Eye (tissue), 1 donor: ENCODE measurements around the gene INHBE.
"Not testable (repeated sequence)": the region's sequence is repeated elsewhere in the genome, so short reads cannot be mapped to it uniquely, and the experiment has no call there.

Source experiments
- DNase-seq: peaks from one replicate; pipeline ENCODE4 v3.0.0-alpha.2; 2015

Gene INHBE

DNA sequence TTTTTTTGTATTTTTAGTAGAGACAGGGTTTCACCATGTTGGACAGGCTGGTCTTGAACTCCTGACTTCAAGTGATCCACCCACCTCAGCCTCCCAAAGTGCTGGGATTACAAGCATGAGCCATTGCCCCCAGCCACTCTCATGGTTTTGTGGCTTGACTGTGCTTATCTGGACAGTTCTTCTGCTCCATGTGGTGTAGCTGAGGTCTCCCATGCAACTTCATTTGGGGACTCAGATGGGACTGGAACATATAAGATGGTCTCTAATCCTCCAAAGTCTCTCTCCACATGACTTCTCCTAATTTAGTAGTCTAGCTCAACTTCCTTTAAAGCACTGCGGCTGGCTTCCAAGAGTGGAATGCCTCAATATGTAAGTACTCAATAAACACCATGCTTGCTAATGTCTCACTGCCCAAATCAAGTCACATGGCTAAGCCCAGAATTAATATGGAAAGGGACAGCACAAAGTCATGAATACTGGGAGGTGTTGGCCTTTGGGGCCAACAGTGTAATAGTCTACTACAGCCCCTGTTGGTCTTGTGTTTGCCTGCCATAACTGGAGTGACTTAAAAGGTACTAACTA is 13.2 kb upstream of the INHBE start:
- no peak for DNase-seq

GRCh38 chr12:57444337-57444736 is 10.8 kb upstream of the INHBE start:
- not testable (repeated sequence) for DNase-seq

GRCh38 chr12:57444744-57445143 is 10.4 kb upstream of the INHBE start:
- DNase-seq = no peak

GRCh38 chr12:57446292-57446960 is 8.7 kb upstream of the INHBE start:
- no peak for DNase-seq

DNA sequence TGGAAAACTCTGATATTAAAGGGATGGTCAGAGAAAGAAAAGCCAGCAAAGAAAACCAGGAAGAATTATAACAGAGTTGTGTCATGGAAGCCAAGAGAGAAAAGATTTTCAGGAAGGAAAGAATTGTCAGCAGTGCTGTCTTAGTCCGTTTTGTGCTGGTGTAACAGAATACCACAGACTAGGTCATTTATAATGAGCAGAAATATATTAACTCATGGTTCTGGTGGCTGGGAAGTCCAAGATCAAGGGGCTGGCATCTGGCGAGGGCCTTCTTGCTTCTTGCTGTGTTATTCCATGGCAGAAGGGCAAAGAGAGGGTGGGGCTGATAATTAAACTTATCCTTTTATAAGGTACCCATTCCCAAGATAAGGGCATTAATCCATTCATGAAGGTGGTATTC is 6.4 kb upstream of the INHBE start:
- no peak for DNase-seq

- no peak for DNase-seq
Measured at GRCh38 chr12:57449375-57449774, 5.7 kb upstream of the INHBE start.

GRCh38 chr12:57450057-57450456 is 5.0 kb upstream of the INHBE start:
- no peak for DNase-seq

- no peak for DNase-seq
Measured at GRCh38 chr12:57451233-57451778, 3.8 kb upstream of the INHBE start.

DNA sequence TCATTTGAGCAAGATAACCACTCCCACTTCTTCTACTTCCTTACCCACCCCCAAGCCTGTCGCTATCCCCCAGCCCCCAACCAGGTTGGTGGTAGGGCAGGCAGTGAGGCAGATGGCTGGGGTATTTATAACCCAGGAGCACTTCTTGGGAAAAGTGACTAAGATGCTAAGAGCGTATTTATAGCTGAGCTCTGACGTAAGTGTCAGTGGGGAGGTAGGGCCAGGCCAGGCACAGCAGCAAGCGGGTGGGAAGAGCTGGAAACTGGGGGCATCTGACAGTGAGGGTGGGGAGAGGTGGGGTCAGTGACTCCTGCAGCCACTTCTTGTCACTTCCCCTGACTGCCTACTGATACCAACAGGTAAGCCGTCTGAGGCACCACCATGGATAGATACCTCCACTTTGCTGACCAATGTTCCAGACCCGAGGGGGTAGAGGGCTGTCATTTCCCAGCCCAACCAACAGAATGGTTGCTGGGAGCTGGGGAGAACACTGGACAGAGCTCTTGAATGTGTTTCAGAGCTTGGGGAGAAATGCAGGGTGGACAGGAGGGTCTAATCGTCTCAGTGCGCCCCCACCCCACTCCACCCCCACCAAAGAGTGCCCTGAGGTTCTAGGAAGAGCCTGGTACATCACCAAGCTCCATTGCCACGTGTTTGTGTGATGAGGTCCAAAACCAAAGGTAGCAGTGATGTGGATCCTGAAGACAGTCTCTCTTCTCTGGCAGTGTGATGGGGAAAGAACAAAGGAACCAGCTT is 2.7 kb upstream of the INHBE start:
- DNase-seq = peak; percentile 30

GRCh38 chr12:57452937-57453509 is 2.1 kb upstream of the INHBE start:
- peak; percentile 92 for DNase-seq

- DNase-seq = no peak
Measured at GRCh38 chr12:57454213-57454565, 918 bp upstream of the INHBE start.

- DNase-seq = peak; percentile 11
Measured at GRCh38 chr12:57455374-57456144, 452 bp downstream of the INHBE start.

DNA sequence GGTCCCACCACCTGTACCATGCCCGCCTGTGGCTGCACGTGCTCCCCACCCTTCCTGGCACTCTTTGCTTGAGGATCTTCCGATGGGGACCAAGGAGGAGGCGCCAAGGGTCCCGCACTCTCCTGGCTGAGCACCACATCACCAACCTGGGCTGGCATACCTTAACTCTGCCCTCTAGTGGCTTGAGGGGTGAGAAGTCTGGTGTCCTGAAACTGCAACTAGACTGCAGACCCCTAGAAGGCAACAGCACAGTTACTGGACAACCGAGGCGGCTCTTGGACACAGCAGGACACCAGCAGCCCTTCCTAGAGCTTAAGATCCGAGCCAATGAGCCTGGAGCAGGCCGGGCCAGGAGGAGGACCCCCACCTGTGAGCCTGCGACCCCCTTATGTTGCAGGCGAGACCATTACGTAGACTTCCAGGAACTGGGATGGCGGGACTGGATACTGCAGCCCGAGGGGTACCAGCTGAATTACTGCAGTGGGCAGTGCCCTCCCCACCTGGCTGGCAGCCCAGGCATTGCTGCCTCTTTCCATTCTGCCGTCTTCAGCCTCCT is 1.1 kb downstream of the INHBE start:
- DNase-seq = peak; percentile 80

- DNase-seq = no peak
Measured at GRCh38 chr12:57456737-57457490, 1.8 kb downstream of the INHBE start.

DNA sequence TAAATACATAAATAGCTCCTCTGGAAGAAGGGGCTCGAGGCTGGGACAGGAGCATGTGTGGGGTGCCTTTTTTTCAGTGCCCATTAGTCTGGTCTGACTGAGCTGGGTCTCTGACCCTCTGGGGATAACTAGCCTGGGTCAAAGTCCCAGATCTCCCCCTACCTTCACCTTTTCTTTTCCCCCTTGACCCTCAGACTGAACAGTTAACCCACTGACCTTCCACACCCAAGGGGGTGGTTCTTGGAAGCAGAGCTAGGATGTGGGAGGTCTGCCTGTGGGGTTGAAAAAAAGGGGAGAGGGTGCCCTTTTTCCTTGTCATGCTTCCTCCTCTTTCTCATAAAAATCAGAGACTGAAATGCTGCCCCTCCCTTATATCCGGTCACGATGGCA is 3.6 kb downstream of the INHBE start:
- no peak for DNase-seq

- DNase-seq = peak; percentile 99
Measured at GRCh38 chr12:57459055-57459749, 4.1 kb downstream of the INHBE start.

DNA sequence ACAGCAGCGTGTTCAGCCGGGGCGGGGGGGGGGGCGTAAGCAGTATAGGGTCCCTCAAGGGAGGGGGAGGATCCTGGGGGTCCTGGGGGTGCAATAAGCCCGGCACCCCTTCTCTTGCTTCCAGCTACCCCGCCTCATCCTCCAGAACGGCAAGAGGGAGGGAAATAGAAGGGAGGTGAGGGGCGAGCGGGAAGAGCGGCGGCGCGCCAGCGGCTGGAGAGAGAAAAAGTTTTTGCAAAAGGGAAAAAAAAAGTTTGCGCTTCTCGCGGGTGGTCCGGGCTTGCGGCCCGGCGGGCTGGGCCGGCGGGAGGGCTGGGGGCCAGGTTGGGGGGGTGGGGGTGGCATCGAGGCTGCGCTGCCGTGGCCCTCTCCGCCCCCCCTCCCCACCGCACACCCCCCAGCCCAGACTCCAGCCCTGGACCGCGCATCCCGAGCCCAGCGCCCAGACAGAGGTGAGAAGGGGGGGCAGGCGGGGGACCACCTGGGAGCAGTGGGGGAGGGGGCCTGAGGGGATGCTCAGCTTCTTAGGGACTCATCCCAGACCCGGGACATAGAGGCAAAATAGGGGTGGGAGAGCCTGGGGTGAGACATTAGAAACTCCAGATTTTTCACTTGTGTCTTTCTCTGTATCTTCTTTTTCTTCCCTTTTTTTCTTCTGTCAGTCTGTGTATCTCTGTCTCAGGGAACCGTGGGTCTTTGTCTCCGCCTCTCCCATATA is 4.8 kb downstream of the INHBE start, which contains the start of gene GLI1:
TSS of gene GLI1 (plus strand) at position 36 of the 718 bp plus-strand sequence. CDS start 3,907 bp downstream, outside the sequence.
- DNase-seq = peak; percentile 63

DNA sequence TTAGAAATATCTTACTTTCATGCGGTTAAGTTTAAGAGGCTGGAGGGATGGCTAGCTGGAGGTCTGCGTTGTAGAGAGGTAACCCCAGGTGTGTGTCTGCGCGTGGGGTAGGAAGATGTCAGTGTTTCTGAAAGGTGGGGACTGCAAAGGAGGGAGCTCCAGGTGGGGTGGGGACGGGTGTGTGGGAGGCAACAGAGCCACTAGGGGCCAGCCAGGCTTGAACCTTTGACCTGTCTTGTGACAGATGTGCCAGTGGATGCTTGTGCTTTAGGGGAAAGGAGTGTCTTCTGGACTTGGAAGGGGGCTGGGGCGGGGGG is 5.3 kb downstream of the INHBE start:
- DNase-seq = no peak

- no peak for DNase-seq
Measured at GRCh38 chr12:57460841-57461275, 5.8 kb downstream of the INHBE start.

GRCh38 chr12:57461276-57461916 is 6.3 kb downstream of the INHBE start:
- DNase-seq = peak; percentile 90
